Fibroblast of lung (primary cell): ENCODE data around the gene CCDC195. TPM values are rescaled to one million over a fixed set of nuclear protein-coding genes. Genes with fewer than 3 reads are reported as not detected.

Source experiments
- DNase-seq, 2 donors: peaks; one replicate each; pipeline versions ENCODE4 v3.0.0 to v3.0.0-alpha.2; 2010; ENCODE audit warnings: low read depth in 2 of 2
- H2AFZ ChIP-seq: 2 replicates; pipeline ENCODE4 v1.5.1; 2012; ENCODE audit warnings: low read length, control low read depth, inconsistent platforms
- H3K27ac ChIP-seq: 2 replicates; pipeline ENCODE4 v1.5.1; 2011; ENCODE audit warnings: low read length, control low read depth; ENCODE audit not compliant: insufficient read depth
- H3K27me3 ChIP-seq: 2 replicates; pipeline ENCODE4 v1.5.1; 2011; ENCODE audit warnings: mild to moderate bottlenecking, low read length; ENCODE audit not compliant: control insufficient read depth, insufficient read depth
- H3K36me3 ChIP-seq: 2 replicates; pipeline ENCODE4 v1.5.1; 2011; ENCODE audit warnings: low read length; ENCODE audit not compliant: control insufficient read depth, insufficient read depth
- H3K4me1 ChIP-seq: 2 replicates; pipeline ENCODE4 v1.5.1; 2011; ENCODE audit warnings: low read length; ENCODE audit not compliant: control insufficient read depth, insufficient read depth; ENCODE audit errors: extremely low read depth
- H3K4me2 ChIP-seq: 2 replicates; pipeline ENCODE4 v1.5.1; 2011; ENCODE audit warnings: low read length, control low read depth; ENCODE audit not compliant: insufficient read depth; ENCODE audit errors: extremely low read depth
- H3K4me3 ChIP-seq, 4 experiments: fragments of 200-600 bp in 1 of 4; sonication (generic) in 1 of 4; replicated peaks in 1 of 4; 2 replicates each; pipeline ENCODE4 v1.5.1; 2011 to 2016; ENCODE audit warnings: low read length in 4 of 4, low read depth in 3 of 4, mild to moderate bottlenecking in 3 of 4, control low read depth in 2 of 4, inconsistent platforms in 1 of 4, mixed read lengths in 1 of 4; ENCODE audit not compliant: insufficient read depth in 1 of 4; ENCODE audit errors: control extremely low read depth in 1 of 4
- H3K79me2 ChIP-seq: 2 replicates; pipeline ENCODE4 v1.5.1; 2012; ENCODE audit warnings: mild to moderate bottlenecking, low read length, inconsistent platforms; ENCODE audit not compliant: control insufficient read depth, insufficient read depth
- H3K9ac ChIP-seq: 2 replicates; pipeline ENCODE4 v1.5.1; 2011; ENCODE audit warnings: mild to moderate bottlenecking, low read length, control low read depth; ENCODE audit not compliant: insufficient read depth
- H3K9me3 ChIP-seq: 2 replicates; pipeline ENCODE4 v1.5.1; 2012; ENCODE audit warnings: low read depth, low read length; ENCODE audit not compliant: control insufficient read depth, insufficient read depth
- H4K20me1 ChIP-seq: 2 replicates; pipeline ENCODE4 v1.5.1; 2011; ENCODE audit warnings: low read length; ENCODE audit not compliant: control insufficient read depth, insufficient read depth; ENCODE audit errors: extremely low read depth
- EZH2 ChIP-seq: IDR thresholded peaks from 2 replicates; pipeline ENCODE4 v1.5.1; 2012; ENCODE audit warnings: low read length, control low read depth, mild to moderate bottlenecking; ENCODE audit errors: missing control alignments
- polyA plus RNA-seq, 2 donors: library from polyadenylated mRNA; depleted of rRNA in 1 of 2; stranded (reverse) in 1 of 2; unstranded in 1 of 2; fragments of >200 nt; gene quantifications; 2 replicates each; pipeline ENCODE4 v1.2.1, GENCODE V29; 2011 to 2012; ENCODE audit warnings: missing spikeins in 1 of 2
- total RNA-seq: library from RNA; depleted of rRNA; stranded (reverse); fragments of >200 nt; gene quantifications from 2 replicates; pipeline ENCODE4 v1.2.1, GENCODE V29; 2014
- TF ChIP-seq, protein P1 (sequence below), 2 donors: IDR thresholded peaks in 1 of 2; conservative IDR thresholded peaks in 1 of 2; 1 replicate in 1 of 2; 2 replicates in 1 of 2; pipeline ENCODE4 v1.5.1; 2011 to 2012; ENCODE audit warnings: low read length in 2 of 2, control low read depth in 1 of 2, inconsistent platforms in 1 of 2, low read depth in 1 of 2, mild to moderate bottlenecking in 1 of 2

The CCDC195 gene
- total and polyA plus RNA-seq, 2 donors (not counting 1 experiment from before 2014, with no cell fraction given), result not detected

DNA sequence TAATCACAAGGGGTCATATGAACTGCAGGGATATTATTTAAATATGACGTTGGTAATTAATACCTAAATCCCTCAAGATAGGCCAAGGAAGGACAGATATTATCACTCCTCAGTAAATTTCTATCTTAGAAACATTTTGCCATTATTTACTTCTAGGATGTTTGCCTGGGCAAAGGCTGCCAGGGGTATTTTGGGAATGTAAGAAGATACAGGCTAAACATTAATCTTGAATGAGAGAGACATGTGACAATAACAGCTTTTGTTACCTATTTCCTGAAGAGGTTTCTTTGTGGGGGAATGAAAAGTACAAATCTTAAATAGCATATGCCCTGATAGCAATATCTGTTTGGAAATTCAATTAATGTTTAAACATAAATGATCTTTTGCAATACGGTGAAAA is 756 bp upstream of the CCDC195 start:
- no peak for DNase-seq
- H3K4me3 ChIP-seq, result no peak overlapping the region
- H3K9ac ChIP-seq, result no peak overlapping the region
- no peaks in the 10 kb centered on the region for H3K27me3 ChIP-seq
- TF ChIP-seq, protein P1, sequence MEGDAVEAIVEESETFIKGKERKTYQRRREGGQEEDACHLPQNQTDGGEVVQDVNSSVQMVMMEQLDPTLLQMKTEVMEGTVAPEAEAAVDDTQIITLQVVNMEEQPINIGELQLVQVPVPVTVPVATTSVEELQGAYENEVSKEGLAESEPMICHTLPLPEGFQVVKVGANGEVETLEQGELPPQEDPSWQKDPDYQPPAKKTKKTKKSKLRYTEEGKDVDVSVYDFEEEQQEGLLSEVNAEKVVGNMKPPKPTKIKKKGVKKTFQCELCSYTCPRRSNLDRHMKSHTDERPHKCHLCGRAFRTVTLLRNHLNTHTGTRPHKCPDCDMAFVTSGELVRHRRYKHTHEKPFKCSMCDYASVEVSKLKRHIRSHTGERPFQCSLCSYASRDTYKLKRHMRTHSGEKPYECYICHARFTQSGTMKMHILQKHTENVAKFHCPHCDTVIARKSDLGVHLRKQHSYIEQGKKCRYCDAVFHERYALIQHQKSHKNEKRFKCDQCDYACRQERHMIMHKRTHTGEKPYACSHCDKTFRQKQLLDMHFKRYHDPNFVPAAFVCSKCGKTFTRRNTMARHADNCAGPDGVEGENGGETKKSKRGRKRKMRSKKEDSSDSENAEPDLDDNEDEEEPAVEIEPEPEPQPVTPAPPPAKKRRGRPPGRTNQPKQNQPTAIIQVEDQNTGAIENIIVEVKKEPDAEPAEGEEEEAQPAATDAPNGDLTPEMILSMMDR (conservative IDR thresholded peaks at IDR 0.05 in 1 of 2, IDR thresholded peaks at IDR 0.05 in 1 of 2; ENCODE audit: low read depth in 1 of 2, low read length in 2 of 2), result no peak
- no peak for TF ChIP-seq EZH2
- no peaks in the 10 kb centered on the region for H3K79me2 ChIP-seq
- H3K36me3 ChIP-seq, result no peaks in the 10 kb centered on the region
- no peaks in the 10 kb centered on the region for H4K20me1 ChIP-seq
- no peaks in the 10 kb centered on the region for H3K4me1 ChIP-seq
- no peaks in the 10 kb centered on the region for H3K9me3 ChIP-seq
- H2AFZ ChIP-seq, result no peak overlapping the region
- H3K4me2 ChIP-seq, result no peak overlapping the region
- no peak overlapping the region for H3K27ac ChIP-seq

DNA sequence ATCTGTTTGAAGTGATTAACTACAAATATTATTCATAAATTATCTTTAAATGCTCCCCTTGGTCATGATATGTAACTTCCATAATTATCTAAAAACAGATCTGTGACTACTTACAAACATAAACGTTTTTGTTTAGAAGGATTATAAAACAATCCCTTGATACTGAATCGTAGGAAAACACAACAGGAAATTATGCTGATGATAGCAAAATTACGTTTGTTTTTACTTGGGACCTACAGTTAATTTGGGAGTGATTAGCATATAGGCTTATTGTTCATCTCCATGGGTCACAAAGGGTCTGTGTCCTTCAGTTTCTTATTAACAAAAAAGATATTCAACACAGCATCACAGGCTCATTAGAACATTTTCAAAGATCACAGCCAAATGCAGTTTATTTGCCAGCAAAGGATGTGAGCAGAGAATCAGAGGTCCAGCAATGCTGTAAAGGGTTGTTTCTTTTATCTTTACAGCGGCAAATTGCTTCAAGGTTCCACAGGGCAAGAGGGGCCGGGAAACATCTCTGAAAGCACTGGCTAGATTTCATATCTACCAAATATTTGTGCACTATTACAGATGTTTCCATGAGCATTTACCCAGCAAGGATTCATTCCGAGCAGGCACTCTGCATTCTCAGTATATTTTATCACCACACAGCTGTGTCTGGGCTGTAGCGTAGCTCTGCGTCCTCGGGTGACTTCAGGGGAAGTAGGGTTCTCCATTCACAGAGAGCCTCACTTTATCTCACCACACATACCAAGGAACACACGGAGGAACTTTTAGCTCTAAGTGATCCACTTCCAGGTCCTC is 4.1 kb downstream of the CCDC195 start:
- H3K4me1 ChIP-seq, result no peaks in the 10 kb centered on the region
- DNase-seq, result peak; percentile 7 to 45
- H4K20me1 ChIP-seq, result no peaks in the 10 kb centered on the region
- H3K79me2 ChIP-seq, result no peaks in the 10 kb centered on the region
- no peaks in the 10 kb centered on the region for H3K27me3 ChIP-seq
- no peak overlapping the region for H3K4me2 ChIP-seq
- TF ChIP-seq, protein P1 (conservative IDR thresholded peaks at IDR 0.05 in 1 of 2, IDR thresholded peaks at IDR 0.05 in 1 of 2; ENCODE audit: low read depth in 1 of 2, low read length in 2 of 2), result no peak
- no peak for TF ChIP-seq EZH2
- H3K27ac ChIP-seq, result no peak overlapping the region
- no peaks in the 10 kb centered on the region for H3K9me3 ChIP-seq
- H3K4me3 ChIP-seq, result no peak overlapping the region
- H3K36me3 ChIP-seq, result no peaks in the 10 kb centered on the region
- H2AFZ ChIP-seq, result no peak overlapping the region
- H3K9ac ChIP-seq, result no peak overlapping the region

DNA sequence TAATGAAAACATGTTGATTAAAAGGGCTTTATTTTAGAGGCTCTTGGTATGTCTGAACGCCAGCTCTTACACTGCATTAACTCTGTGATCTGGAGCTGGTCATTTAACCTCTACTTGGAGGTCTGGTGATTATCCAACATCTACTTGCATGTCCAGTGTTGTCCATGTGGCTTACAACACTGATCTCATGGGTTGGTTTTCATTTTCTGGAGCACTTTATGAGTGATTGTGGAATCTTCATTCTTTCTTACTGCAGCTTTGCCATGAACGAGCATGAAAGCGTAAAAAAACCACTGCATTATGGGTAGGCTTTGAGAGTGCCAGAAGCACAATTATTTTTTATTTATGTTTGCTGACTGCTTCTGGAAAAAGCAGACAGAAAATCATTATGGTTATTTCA is 4.8 kb downstream of the CCDC195 start:
- H4K20me1 ChIP-seq, result no peaks in the 10 kb centered on the region
- no peak overlapping the region for H3K4me3 ChIP-seq
- no peaks in the 10 kb centered on the region for H3K4me1 ChIP-seq
- no peaks in the 10 kb centered on the region for H3K79me2 ChIP-seq
- DNase-seq, result no peak
- TF ChIP-seq, protein P1 (conservative IDR thresholded peaks at IDR 0.05 in 1 of 2, IDR thresholded peaks at IDR 0.05 in 1 of 2; ENCODE audit: low read depth in 1 of 2, low read length in 2 of 2), result no peak
- TF ChIP-seq EZH2, result no peak
- no peaks in the 10 kb centered on the region for H3K36me3 ChIP-seq
- H3K9ac ChIP-seq, result no peak overlapping the region
- H3K27ac ChIP-seq, result no peak overlapping the region
- no peak overlapping the region for H3K4me2 ChIP-seq
- no peaks in the 10 kb centered on the region for H3K9me3 ChIP-seq
- no peak overlapping the region for H2AFZ ChIP-seq
- H3K27me3 ChIP-seq, result no peaks in the 10 kb centered on the region
